GM19395 (cell line): Measurements from ENCODE around the gene MCF2L.

ENCODE experiments used
- ATAC-seq: cut with Tn5 transposase; IDR thresholded peaks from one replicate; pipeline ENCODE4 v1.9.1; 2021; ENCODE audit warnings: mild to moderate bottlenecking, moderate library complexity; ENCODE audit not compliant: unreplicated experiment

MCF2L gene

GRCh38 chr13:112963641-112964040 is 5.4 kb upstream of the MCF2L start:
- ATAC-seq, result no peak

DNA sequence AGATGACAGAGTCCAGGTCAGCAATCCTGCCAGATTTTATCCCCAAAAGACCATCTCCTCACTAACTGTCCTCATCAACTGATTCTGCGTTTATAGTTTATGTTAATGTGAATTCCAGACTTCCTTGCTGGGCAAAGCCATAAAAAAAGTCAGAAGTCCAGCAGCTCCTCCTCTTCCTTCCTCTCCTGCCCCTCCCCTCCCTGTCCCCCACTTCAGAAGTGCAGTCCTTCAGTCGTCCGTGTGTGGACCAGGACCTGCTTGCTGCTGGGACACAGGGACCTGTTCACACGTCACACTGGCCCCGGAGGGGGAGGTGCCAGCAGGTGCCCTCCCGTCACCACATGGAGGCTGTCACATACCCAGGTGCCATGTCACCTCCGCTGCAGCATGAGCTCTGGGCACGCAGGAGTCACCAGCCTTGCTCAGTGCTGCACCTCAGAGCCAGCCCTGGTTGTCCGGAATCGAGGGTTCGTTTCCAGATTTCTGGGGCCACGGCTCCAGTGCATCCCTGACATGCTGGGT is 4.0 kb upstream of the MCF2L start:
- no peak for ATAC-seq

- ATAC-seq, result no peak
Observed at GRCh38 chr13:112965573-112966115, 3.4 kb upstream of the MCF2L start.

DNA sequence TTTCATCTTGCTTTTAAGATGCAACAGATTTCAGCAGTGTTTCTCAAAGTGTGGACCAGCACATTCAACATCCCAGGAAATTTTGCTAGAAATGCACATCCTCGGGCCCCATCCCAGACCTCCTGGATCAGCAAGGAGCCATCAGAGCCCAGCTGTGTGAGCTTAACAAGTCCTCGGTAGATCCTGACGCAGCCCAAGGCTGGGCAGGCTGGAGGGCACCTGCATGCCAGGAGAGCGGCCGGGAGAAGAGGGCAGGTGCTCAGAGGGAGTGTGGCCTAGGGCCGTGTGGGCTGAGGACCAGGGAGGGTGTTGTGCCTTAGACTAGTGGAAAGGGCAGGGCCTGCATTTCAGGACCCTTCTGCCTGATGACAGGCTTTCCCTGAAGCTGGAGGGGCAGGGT is 2.2 kb upstream of the MCF2L start:
- no peak for ATAC-seq

- ATAC-seq, result no peak
Observed at GRCh38 chr13:112967686-112968379, 1.2 kb upstream of the MCF2L start.

- ATAC-seq, result no peak
Observed at GRCh38 chr13:112968380-112968909, 569 bp upstream of the MCF2L start.

DNA sequence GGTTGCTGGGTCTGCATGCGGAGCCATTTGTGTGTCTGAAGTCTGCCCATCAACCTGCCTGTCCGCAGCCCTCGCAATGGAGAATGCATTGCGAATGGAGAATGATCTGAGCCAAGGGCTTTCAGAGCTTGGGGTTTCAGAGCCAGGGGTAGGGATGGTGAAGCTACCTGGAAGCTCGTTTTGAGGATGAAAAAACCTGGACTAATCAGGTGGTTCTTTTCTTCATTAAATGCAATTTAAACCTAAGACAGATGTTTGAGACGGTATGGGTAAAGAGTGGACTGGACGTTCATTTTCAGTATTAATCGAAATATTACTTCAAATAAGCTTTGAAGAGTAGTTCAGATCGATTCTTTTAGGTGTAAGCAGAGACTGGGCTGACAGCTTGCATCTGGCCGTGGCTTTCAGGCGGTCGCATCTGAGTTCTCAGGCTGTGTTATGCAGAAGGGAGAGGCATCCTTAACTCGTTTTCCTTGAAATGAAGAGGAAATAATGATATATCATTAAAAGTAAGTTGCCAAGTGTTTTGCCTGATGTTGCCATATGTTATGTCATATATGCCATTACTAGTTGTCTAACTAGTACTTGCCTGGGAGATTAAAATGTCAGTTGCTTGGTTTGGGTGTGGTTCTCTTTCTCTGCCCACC is 801 bp downstream of the MCF2L start:
- no peak for ATAC-seq

DNA sequence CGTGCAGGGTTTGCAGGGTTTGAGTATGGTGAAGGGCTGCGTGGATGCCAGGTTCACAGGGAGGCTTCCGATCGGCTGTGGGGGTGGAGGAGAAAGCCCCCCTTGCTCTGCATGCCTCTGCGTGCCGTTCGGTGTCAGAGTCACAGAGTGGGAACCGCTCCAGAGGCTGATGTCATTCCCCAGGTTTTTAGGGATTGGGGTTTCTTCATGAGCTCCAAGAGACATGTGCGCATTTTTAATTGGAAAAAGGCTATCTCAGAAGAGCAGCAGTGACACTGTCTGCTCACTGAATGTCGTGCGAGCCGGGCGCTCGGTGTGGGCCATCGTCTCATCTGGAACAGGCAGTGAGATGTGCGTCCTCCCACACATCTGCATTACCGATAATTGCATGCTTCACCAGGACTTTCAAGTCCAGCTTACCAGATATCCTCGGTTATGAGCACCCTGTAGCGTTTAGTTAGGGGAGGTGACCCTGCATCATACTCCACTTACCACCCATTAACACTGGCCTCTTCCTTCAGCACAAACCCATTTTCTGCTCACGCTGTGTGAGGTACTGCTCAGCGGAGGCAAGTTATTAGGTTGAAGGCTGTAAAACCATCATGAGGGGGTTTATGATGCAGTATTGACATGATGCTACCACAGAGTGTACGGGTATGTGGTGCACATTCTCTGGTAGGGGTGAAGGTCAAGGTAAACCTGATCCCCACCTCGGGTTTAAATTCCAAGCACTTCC is 1.7 kb downstream of the MCF2L start:
- ATAC-seq, result no peak

- ATAC-seq, result no peak
Observed at GRCh38 chr13:112971288-112971643, 2.3 kb downstream of the MCF2L start.

DNA sequence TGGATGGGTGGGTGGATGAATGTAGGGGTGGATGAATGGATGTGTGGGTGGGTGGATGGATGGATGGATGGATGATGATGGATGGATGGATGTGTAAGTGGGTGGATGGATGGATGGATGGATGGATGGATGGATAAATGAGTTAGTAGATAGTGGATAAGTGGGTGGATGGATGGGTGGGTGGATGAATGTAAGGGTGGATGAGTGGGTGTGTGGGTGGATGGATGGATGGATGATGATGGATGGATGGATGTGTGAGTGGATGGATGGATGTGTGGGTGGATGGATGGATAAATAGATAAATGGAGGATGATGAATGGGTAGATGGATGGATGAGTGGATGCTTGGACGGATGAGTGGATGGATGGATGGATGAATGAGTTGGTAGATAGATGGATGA is 3.2 kb downstream of the MCF2L start:
- ATAC-seq, result no peak

GRCh38 chr13:112972867-112973576 is 4.0 kb downstream of the MCF2L start:
- no peak for ATAC-seq

GRCh38 chr13:112973577-112973951 is 4.5 kb downstream of the MCF2L start:
- no peak for ATAC-seq

DNA sequence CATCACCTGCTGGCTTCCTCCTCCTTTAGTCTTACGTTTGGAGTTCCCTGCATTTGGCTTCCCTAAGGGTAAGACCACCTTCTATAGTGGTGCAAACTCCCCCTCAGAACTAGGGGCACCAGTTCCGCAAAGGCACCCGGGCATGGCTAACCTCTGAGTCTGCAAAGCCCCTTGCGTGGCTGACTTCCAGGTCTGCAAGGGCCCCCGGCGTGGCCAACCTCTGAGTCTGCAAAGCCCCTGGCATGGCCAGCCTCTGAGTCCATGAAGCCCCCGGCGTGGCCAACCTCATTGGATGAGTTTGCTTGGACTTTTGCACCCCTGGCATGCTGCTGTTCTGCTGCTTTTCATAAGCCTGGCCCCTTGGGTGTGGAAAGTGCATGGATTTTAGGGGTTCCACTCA is 5.1 kb downstream of the MCF2L start:
- no peak for ATAC-seq

GRCh38 chr13:112974671-112975070 is 5.7 kb downstream of the MCF2L start:
- no peak for ATAC-seq

GRCh38 chr13:112975401-112975939 is 6.5 kb downstream of the MCF2L start:
- ATAC-seq, result no peak

DNA sequence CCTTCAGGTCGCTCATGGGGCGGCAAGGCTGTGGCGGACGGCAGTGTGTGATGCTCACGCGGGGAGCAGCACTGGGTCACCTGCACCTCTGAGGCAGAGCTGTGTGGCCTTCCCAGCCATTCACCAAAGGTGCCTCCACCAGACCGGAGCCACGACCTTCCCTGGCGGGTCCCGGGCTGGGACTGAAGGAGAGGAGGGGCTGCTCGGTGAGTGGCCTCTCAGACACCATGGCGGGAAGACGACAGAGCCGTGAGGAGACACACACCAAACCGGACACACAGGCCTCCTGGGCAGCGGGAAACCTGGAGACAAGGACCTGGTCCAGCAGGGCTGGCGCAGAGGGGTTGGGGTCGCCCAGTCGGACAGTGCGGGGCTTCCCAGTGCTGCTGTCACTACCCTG is 7.5 kb downstream of the MCF2L start:
- no peak for ATAC-seq

DNA sequence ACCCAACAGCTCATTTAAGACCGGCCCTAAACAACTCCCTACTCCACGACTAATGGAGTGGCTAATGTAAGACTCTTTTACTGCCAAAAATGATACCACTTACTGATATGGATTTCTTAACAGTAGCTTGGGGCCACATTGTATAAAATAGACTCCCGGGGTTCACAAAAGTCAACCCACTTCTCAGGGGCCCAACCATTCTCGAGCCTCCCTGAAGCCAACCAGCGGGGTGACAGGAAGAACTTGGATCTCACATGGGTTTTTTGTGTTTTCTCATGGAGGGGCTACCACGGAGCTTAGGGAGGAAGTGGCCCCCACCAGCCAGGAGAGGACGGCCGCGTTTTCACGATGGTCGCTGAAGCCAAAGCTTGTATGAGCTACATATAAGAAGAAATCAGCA is 8.1 kb downstream of the MCF2L start:
- no peak for ATAC-seq

DNA sequence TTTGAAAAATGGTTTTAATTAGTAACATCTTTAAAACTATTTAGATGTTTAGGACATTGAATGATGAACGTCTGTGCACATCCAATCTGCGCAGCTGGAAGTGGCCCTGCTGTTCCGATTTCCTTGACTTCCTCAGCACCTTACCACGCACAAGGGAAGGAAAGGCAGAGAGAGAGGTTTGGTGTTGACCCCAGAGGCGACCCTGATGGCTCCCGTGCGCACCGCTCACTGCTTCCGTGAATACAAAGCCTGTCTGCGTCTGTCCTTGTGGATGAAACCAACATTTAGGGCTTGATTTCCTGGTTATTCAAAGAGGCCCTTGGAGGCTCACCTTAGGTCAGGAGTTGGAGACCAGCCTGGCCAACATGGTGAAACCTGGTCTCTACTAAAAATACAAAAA is 8.5 kb downstream of the MCF2L start:
- ATAC-seq, result no peak

- ATAC-seq, result no peak
Observed at GRCh38 chr13:112978561-112979405, 9.8 kb downstream of the MCF2L start.
